RPMI7951 (cell line): ENCODE data around the gene RNF31. TPM values are rescaled to one million over a fixed set of nuclear protein-coding genes. Genes with fewer than 3 reads are reported as not detected.
"Not testable (repeated sequence)": the region's sequence is repeated elsewhere in the genome, so short reads cannot be mapped to it uniquely, and the experiment has no call there.

Experiments
- DNase-seq: peaks from one replicate; pipeline ENCODE4 v3.0.0-alpha.2; 2012; ENCODE audit warnings: low read depth
- total RNA-seq: library from RNA; depleted of rRNA; stranded (reverse); fragments of >200 nt; shearing (Covaris generic); gene quantifications from 2 replicates; pipeline ENCODE4 v1.2.3, GENCODE V29; 2014; rRNA removed

The RNF31 gene
- 28.5 and 37.8 TPM in 2 replicates for total RNA-seq

- DNase-seq = peak; percentile 98
These were observed at the start of gene RNF31 for GRCh38 chr14:24146978-24147760. RNF31 (plus strand) TSS chr14:24147498; CDS start chr14:24147699, 201 bp downstream.

DNA sequence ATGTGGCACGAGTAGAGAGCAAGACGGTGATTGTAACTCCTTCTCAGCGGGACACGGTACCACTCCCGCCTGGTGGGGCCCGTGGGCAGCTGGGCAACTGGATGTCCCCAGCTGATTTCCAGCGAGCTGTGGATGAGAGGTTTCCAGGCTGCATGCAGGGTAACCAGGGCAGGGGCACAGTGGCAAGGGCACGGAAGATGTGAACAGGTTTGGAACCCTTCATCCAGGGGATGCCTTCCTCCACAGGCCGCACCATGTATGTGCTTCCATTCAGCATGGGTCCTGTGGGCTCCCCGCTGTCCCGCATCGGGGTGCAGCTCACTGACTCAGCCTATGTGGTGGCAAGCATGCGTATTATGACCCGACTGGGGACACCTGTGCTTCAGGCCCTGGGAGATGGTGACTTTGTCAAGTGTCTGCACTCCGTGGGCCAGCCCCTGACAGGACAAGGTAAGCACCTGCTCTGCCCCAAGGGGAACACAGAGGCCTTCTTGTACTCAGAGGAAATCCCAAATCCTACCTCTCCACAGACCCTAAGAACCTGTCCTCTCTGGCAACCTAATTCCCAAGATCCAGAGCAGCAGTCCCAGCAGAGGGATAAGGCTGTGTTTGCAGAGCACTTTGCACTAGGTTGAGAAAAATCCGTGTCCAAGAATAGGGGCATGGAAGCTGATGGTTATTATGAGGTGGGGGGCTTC lies 48.9 kb upstream of the RNF31 start:
- no peak for DNase-seq

DNA sequence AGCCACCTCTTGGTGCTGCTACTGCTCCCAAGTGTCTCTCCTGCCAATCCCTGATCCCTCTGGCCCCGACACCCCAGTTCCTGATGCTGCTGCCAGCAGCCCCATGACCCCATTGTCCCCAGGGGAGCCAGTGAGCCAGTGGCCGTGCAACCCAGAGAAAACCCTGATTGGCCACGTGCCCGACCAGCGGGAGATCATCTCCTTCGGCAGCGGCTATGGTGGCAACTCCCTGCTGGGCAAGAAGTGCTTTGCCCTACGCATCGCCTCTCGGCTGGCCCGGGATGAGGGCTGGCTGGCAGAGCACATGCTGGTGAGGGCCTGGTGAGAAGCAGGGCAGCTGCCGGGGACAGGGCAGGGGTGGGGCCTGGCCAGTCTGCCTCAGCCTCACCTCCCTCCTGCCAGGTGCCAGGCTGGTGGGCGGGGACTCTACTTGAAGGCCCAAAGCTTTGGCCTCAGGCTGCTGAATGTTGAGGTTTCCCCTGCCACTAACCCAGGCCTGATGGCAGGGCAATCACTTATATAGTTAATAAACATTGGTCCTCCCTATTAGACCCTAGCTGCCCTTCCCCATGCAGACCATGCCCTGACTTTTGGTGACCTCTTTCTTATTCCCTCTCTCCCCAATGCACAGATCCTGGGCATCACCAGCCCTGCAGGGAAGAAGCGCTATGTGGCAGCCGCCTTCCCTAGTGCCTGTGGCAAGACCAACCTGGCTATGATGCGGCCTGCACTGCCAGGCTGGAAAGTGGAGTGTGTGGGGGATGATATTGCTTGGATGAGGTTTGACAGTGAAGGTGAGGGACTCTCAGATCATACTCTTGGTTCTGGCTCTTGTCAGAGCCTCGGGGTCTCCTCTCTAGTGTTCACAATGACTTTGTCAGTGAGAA lies 48.1 kb upstream of the RNF31 start:
- no peak for DNase-seq

- DNase-seq = no peak
These were observed 46.9 kb upstream of the RNF31 start for GRCh38 chr14:24100197-24100981.

- no peak for DNase-seq
These were observed 46.3 kb upstream of the RNF31 start for GRCh38 chr14:24100982-24101494.

DNA sequence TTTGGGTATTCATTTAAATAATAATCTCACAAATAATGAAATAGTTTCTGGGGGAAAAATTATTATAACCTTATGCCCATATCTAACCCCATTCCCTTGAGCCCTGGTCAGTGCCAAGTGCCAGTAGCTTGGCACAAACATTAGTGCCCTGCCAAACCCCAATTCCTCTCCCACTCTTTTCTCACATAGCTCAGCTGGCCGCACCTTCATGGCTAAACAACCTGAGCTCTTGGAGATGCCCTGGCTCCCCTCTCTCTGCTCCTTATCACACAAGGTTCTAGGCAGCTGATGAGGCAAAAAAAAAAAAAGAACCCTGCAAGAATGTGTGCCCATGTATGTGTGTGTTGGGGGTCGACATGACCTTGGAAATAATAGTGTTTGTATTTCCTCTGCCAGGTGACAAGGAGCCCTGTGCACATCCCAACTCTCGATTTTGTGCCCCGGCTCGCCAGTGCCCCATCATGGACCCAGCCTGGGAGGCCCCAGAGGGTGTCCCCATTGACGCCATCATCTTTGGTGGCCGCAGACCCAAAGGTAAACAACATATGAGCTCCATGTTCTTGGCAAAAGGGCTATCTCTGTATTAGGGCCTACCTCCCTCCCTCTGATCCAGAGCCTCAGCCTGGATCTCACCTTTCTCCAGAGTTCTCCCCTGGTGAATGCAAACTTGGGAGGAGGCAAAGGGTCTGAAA lies 44.8 kb upstream of the RNF31 start:
- no peak for DNase-seq

GRCh38 chr14:24103451-24103850 lies 43.8 kb upstream of the RNF31 start:
- no peak for DNase-seq

DNA sequence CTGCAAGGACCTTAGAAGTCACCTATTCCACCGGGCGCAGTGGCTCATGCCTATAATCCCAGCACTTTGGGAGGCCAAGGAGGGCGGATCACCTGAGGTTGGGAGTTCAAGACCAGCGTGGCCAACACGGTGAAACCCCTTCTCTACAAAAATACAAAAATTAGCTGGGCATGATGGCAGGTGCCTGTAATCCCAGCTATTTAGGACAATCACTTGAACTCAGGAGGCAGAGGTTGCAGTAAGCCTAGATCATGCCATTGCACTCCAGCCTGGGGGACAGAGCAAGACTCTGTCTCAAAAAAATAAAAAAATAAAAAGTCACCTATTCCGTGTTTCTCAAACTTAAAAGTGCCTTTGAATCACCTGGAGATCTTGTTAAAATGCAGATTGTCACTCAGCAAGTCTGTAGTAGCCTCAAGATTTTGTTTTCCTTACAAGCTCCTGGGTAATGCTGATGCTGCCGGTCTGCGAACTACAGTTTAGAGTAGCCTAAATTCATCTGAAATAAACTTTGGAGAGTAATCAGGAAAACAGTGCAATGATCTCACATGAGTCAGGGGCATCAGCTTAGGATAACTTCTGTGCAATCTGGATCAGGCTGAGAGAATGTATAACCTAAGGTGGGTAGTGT lies 41.6 kb upstream of the RNF31 start:
- not testable (repeated sequence) for DNase-seq

DNA sequence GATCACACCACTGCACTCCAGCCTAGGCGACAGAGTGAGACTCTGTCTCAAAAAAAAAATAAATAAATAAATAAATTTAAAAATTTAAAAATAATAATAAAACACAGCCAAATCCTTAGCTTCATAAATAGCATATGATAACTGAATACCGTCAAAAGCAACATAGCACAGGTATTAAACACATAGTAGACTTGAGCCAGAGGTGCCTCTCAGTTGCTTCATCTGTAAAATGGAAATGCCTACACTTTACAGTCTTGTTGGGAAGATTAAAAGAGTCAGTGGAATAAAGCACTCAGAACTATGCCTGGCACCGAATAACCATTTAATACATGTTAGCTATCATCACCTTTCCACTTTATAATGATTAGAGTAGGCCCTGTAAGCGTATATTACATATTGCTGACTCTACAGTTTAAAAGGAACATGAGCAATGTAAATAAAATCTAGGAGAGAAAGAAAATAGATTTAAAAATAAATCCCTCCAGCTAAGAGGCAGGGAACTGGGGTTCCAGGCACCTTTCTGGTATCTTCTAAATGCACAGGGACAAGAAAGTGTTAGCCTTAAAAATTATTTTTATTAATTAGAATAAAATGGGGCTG lies 40.5 kb upstream of the RNF31 start:
- DNase-seq = no peak

- DNase-seq = no peak
These were observed 38.9 kb upstream of the RNF31 start for GRCh38 chr14:24108336-24108874.

DNA sequence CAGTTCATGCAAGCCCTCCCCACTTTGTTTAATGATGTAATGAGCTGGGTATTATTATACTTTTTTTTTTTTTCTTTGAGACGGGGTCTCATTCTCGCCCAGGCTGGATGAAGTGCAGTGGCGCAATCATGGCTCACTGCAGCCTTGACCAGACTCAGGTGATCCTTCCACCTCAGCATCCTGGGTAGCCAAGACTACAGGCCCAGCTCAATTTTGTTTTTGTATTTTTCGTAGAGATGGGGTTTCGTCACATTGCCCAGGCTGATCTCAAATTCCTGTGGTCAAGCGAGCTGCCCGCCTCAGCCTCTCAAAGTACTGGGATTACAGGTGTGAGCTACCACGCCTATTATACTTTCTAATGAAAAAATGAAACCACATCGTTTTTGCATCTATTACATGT lies 37.2 kb upstream of the RNF31 start:
- DNase-seq = no peak

DNA sequence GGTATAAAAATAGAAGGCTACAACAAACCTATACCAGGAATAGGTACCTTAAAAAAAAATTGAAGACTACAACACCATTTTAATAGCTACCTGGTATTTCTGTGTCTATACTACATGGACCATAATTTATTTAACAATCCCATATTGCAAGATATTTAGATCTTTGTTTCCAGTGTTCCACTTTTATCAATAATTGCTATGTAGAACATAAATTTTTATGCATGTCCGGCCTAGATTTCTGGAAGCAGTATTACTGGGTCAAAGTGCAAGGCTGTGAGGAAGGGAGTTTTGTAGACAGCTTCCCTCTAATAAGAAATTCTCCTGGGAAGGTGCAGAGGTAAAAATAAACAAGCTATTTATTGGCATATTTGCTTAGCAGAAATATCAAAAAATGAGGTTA lies 36.8 kb upstream of the RNF31 start:
- DNase-seq = no peak

GRCh38 chr14:24113379-24113800 lies 33.9 kb upstream of the RNF31 start:
- DNase-seq = no peak

- DNase-seq = peak; percentile 92
These were observed 33.3 kb upstream of the RNF31 start for GRCh38 chr14:24113801-24114531.

DNA sequence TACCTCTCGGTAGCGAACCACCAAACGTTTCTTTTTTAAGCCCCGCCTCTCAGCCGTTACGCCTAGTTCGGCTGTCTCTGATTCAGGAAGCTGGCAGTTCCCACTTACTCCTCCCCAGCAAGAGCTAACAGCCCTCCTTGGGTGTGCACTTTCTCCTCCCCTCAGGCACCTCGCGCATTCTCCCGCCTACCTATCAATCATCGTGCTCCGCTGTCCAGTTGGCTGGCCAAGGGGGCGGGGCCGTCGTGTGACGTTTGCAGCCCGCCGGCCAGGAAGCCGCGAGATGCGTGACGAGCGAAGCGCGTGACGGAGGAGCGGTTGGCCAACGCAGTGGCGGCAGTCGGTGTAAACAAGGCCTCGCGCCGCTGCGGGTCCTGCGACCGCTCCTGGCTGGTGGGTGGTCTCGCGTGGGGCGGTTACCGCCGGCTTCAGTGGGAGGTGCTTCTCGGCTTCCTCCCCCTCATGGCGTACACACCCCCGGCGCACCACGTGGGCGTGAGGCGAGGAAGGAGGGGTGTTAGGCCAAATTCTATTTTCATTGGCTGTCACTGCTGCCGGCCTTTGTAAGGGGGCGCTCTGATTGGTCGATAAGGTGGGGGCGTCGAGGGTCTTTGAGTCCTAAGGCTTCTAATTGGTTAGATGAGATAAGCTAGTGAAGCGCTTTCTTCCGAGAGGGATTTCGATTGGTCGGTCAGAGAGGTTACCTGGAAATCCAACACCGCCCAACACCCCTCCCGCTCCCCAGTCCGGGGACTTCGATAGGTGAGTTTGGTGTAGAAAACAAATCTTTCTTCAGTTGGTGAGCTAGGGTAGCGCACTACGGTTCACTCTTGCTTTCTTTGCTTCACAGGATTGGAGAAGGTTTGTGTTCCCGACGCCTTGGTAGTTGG lies 32.5 kb upstream of the RNF31 start, which contains the start of the genes DCAF11 and NRL:
Gene DCAF11, plus strand, starts transcription at position 246 of the 890 bp plus-strand sequence. CDS start 818 bp downstream, outside the sequence.
Gene NRL, minus strand, starts transcription at position 418 of the 890 bp plus-strand sequence. CDS start 32,101 bp downstream, outside the sequence.
- peak; percentile 99 for DNase-seq

- no peak for DNase-seq
These were observed 31.7 kb upstream of the RNF31 start for GRCh38 chr14:24115422-24116127.
